ENCODE data around the gene SIX2. TPM values are rescaled to one million over a fixed set of nuclear protein-coding genes. Genes with fewer than 3 reads are reported as not detected.

Gene SIX2
- polyA plus RNA-seq, 6 donors from 2014 or later, result not detected

DNA sequence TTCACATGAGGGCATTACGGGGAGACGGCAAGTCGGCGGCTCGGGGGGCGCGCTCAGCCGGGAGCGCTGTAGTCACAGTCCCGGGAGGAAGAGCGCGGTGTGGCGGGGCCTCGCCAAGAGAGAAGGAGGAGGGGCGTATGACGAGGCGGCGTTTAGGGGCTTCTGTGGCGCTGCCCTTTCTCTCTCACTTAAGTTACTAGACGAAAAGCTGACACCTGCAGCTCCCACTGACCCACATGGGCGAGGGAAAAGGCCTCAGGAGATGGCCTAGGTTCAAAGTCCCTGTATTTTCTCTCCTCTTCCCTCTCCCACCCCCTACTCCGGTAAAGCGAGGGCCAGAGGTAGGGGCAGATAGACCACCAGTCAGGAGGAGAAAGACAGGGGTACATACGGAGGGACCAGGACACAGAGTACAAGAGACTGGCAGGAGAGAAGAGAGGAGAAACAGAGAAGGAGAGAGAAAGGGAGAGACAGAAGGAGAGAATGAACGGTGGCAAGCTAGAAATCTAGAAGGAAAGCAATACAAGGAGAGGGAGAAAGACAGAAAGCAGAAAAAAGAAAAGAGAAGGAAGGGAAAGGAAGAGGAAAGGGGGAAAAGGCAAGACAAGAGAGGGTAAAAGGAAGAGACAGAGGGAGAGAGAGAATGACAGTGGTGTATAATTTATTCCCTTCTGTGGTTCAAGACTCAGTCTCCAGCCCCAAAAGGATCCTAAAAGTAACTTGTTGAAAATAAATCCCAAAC lies 3.8 kb downstream of the SIX2 start:
- peak overlapping the region in 7 of 8 donors; percentile 24 to 91 (median 52) for H3K4me3 Mint-ChIP-seq
- peak overlapping the region in 3 of 6 donors; percentile 21 to 82 (median 23) for H3K27ac Mint-ChIP-seq
- peaks cover 51 to 92% (median 83%) of the 10 kb centered on the region in 3 donors for H3K27me3 Mint-ChIP-seq
- DNase-seq, result no peak
- H3K4me1 Mint-ChIP-seq, result peaks cover 44 to 70% (median 69%) of the 10 kb centered on the region in 3 donors
- H3K36me3 Mint-ChIP-seq, result no peaks in the 10 kb centered on the region
- peaks cover 0 to 3% (median 0%) of the 10 kb centered on the region in 7 donors for H3K9me3 Mint-ChIP-seq
- ATAC-seq (ENCODE audit: low read depth in 2 of 2), result no peak

DNA sequence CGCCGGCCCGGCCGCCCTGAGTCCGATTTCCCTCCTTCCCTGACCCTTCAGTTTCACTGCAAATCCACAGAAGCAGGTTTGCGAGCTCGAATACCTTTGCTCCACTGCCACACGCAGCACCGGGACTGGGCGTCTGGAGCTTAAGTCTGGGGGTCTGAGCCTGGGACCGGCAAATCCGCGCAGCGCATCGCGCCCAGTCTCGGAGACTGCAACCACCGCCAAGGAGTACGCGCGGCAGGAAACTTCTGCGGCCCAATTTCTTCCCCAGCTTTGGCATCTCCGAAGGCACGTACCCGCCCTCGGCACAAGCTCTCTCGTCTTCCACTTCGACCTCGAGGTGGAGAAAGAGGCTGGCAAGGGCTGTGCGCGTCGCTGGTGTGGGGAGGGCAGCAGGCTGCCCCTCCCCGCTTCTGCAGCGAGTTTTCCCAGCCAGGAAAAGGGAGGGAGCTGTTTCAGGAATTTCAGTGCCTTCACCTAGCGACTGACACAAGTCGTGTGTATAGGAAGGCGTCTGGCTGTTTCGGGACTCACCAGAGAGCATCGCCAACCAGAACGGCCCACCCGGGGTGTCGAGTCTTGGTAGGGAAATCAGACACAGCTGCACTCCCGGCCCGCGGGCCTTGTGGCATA lies 4.6 kb downstream of the SIX2 start:
- Mint-ChIP-seq H3K27ac (no peak overlapping the region), H3K9me3 (peaks cover 0 to 3% (median 0%) of the 10 kb centered on the region in 7 donors), H3K4me3 (peak overlapping the region; percentile 37 to 83 (median 64)), H3K36me3 (no peaks in the 10 kb centered on the region), H3K27me3 (peaks cover 57 to 92% (median 80%) of the 10 kb centered on the region in 3 donors), H3K4me1 (peaks cover 38 to 68% (median 61%) of the 10 kb centered on the region in 3 donors)
- DNase-seq (no peak), ATAC-seq (ENCODE audit: low read depth in 2 of 2) (no peak)

DNA sequence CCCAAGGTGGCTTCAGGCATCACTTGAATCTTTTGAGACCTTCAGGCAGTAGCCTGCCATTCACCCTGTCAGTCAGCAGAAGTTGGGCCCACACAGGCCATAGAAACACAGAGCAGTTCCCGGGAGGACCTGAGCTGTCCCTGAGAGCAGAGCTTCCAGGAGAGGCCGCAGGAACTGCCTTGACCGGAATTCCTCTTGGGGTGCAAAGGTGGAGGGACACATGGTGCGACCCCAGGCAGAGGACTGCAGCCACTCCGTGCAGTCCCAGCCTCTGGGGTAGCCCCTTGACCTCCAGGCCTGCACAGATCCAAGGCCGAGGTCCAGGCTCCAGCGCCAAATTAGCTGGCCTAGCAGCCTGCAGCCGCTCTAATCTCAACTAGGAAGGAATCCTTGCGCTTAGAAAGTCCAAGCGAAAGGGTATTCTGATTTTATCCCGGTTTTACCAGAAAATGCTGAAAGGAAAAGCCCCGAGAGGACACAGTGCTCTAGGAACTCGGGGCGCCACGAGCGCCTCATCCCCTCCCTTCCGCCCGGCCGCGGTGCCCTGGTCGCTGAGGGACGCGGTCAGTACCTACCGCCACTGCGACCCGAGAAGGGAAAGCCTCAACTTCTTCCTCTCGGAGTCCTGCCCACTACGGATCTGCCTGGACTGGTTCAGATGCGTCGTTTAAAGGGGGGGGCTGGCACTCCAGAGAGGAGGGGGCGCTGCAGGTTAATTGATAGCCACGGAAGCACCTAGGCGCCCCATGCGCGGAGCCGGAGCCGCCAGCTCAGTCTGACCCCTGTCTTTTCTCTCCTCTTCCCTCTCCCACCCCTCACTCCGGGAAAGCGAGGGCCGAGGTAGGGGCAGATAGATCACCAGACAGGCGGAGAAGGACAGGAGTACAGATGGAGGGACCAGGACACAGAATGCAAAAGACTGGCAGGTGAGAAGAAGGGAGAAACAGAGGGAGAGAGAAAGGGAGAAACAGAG lies 5.4 kb downstream of the SIX2 start:
- Mint-ChIP-seq H3K9me3 (peaks cover 0 to 3% (median 0%) of the 10 kb centered on the region in 7 donors), H3K36me3 (no peaks in the 10 kb centered on the region), H3K27ac (peak overlapping the region in 1 of 6 donors; percentile 45), H3K4me3 (peak overlapping the region; percentile 37 to 83 (median 64)), H3K27me3 (peaks cover 64 to 94% (median 81%) of the 10 kb centered on the region in 3 donors), H3K4me1 (peaks cover 33 to 64% (median 56%) of the 10 kb centered on the region in 3 donors)
- ATAC-seq (ENCODE audit: low read depth in 2 of 2) (no peak), DNase-seq (no peak)

DNA sequence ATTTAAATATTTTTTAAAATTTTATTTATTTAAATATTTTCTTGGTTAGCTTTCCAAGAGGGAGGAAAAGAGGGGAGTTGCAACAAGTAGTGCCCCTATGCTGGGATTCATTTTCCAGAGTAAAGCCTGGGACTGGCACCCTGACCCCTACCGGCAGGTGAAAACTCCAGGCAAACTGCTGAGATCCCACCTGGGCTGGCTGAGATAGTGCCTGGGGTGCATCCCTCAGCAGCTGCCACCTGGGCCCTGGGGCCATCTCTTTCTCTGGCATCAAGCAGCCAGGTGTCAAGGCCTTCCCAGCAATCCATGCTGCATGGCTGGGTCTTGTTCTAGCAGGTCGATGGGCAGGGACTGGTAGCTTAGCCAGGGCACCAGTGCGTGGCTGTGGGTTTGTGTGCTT lies 6.6 kb downstream of the SIX2 start:
- Mint-ChIP-seq H3K4me1 (peaks cover 28 to 54% (median 44%) of the 10 kb centered on the region in 3 donors), H3K9me3 (peaks cover 0 to 5% (median 0%) of the 10 kb centered on the region in 7 donors), H3K4me3 (peak overlapping the region in 3 of 8 donors; percentile 39 to 72 (median 53)), H3K36me3 (no peaks in the 10 kb centered on the region), H3K27ac (peak overlapping the region in 1 of 6 donors; percentile 29), H3K27me3 (peaks cover 63 to 94% (median 84%) of the 10 kb centered on the region in 3 donors)
- no peak for DNase-seq
- ATAC-seq (ENCODE audit: low read depth in 2 of 2), result no peak

DNA sequence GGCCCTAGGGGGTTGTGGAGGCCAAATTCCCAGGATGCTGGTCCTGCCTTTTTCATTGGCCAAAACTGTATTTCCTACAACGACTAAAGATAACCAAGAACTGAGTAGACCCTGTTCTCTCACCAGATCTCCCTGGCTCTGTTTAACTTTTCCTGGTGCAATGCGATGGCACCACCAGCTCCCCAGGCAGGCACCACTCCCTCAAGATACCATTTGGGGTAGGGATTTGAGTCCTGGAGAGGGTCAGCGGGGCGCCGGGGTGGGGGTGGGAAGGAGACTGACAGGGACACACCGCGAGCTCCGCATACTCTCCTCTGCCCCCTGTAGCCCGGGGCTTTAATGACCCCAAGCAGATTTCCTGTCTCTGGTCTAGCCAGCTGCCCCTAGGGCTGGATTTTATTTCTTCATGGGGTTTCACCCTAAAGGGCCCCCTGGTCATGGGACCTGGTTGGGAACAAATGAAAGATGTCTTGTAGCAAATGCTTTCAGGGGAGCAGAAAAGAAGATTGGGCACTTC lies 7.3 kb downstream of the SIX2 start:
- ATAC-seq (ENCODE audit: low read depth in 2 of 2) (no peak), DNase-seq (no peak)
- peaks cover 64 to 96% (median 87%) of the 10 kb centered on the region in 3 donors for H3K27me3 Mint-ChIP-seq
- H3K4me3 Mint-ChIP-seq, result peak overlapping the region; percentile 49 to 84 (median 70)
- H3K9me3 Mint-ChIP-seq, result peaks cover 0 to 9% (median 0%) of the 10 kb centered on the region in 7 donors
- H3K27ac Mint-ChIP-seq, result peak overlapping the region in 1 of 6 donors; percentile 34
- H3K4me1 Mint-ChIP-seq, result peaks cover 26 to 48% (median 43%) of the 10 kb centered on the region in 3 donors
- no peaks in the 10 kb centered on the region for H3K36me3 Mint-ChIP-seq

DNA sequence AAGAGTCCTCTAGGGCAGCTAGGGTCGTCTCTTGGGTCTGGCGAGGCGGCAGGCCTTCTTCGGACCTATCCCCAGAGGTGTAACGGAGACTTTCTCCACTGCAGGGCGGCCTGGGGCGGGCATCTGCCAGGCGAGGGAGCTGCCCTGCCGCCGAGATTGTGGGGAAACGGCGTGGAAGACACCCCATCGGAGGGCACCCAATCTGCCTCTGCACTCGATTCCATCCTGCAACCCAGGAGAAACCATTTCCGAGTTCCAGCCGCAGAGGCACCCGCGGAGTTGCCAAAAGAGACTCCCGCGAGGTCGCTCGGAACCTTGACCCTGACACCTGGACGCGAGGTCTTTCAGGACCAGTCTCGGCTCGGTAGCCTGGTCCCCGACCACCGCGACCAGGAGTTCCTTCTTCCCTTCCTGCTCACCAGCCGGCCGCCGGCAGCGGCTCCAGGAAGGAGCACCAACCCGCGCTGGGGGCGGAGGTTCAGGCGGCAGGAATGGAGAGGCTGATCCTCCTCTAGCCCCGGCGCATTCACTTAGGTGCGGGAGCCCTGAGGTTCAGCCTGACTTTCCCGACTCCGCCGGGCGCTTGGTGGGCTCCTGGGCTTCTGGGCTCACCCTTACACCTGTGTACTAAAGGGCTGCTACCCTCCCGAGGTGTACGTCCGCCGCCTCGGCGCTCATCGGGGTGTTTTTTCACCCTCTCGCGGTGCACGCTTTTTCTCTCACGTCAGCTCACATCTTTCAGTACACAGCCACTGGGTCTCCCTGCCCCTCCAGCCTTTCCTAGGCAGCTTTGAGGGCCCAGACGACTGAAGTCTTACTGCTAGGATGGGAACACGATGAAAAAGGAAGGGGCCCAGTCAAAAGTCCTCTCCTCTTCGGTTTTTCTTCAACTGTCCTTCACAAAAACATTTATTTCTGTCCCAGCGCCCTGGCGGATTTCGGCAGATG lies 8.1 kb downstream of the SIX2 start:
- DNase-seq (no peak), ATAC-seq (ENCODE audit: low read depth in 2 of 2) (peak in 1 of 2 donors; percentile 34)
- peaks cover 0 to 9% (median 0%) of the 10 kb centered on the region in 7 donors for H3K9me3 Mint-ChIP-seq
- H3K27ac Mint-ChIP-seq, result no peak overlapping the region
- H3K36me3 Mint-ChIP-seq, result no peaks in the 10 kb centered on the region
- peaks cover 21 to 41% (median 36%) of the 10 kb centered on the region in 3 donors for H3K4me1 Mint-ChIP-seq
- H3K4me3 Mint-ChIP-seq, result peak overlapping the region; percentile 65 to 84 (median 70)
- H3K27me3 Mint-ChIP-seq, result peaks cover 65 to 96% (median 87%) of the 10 kb centered on the region in 3 donors

DNA sequence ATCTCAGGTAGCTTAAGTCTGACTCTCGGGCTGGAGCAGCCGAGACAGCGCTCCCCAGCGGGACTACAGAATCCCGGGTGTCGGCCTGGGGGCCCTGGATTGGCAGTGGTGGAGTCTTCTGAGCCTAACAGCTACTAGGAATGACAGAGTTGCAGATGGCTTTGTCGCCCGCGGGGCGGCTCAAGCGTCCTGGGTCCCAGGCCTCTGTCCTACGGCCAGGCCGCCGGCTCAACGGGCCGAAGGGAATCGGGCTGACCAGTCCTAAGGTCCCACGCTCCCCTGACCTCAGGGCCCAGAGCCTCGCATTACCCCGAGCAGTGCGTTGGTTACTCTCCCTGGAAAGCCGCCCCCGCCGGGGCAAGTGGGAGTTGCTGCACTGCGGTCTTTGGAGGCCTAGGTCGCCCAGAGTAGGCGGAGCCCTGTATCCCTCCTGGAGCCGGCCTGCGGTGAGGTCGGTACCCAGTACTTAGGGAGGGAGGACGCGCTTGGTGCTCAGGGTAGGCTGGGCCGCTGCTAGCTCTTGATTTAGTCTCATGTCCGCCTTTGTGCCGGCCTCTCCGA lies 8.8 kb downstream of the SIX2 start:
- Mint-ChIP-seq H3K27me3 (peaks cover 67 to 98% (median 86%) of the 10 kb centered on the region in 3 donors), H3K9me3 (peaks cover 0 to 9% (median 0%) of the 10 kb centered on the region in 7 donors), H3K4me3 (peak overlapping the region in 7 of 8 donors; percentile 65 to 79 (median 70)), H3K36me3 (no peaks in the 10 kb centered on the region), H3K4me1 (peaks cover 17 to 36% (median 31%) of the 10 kb centered on the region in 3 donors), H3K27ac (no peak overlapping the region)
- peak in 1 of 2 donors; percentile 32 for ATAC-seq (ENCODE audit: low read depth in 2 of 2)
- no peak for DNase-seq

DNA sequence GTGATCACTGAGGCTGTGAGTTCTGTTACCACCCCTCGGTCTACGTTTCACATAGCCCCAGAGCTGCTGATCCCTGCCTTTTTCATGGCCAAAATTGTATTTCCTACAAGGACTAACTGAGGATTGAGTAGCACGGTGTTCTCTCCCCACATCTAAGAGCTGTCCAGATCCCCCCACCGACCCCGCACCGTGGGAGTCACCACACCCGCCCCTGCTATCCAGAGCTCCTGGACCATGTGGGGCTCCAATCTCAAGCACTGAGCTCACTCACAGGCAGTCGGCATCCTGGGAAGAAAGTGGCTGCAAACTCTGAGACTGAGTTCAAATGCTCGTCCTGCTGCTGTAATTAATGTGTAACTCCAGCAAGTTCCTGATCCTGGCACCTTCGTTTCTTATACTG lies 9.7 kb downstream of the SIX2 start:
- Mint-ChIP-seq H3K27me3 (peaks cover 71 to 95% (median 87%) of the 10 kb centered on the region in 3 donors), H3K4me3 (peak overlapping the region in 3 of 8 donors; percentile 9 to 22 (median 13)), H3K9me3 (peaks cover 0 to 9% (median 0%) of the 10 kb centered on the region in 7 donors), H3K27ac (peak overlapping the region in 1 of 6 donors; percentile 9), H3K36me3 (no peaks in the 10 kb centered on the region), H3K4me1 (peaks cover 15 to 28% (median 25%) of the 10 kb centered on the region in 3 donors)
- DNase-seq, result no peak
- ATAC-seq (ENCODE audit: low read depth in 2 of 2), result no peak

DNA sequence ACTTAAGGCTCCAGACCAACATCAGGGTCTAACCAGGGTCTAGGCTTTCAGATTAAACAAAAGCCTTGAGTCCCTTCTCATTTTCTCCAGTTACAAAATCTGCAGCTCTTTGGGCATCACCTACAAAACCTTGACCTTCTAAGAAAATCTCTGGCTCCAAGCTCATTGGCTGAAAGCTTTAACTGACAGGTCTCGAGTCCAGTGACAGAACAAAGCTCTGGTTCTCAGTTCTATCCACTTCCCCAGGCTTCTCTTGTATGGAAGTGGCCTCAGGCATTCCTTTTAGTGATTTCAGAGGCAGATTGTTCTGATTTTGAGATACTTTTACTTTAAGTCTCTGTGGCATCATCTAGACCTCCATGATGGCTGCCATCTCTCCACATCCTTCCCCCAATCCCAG lies 11.3 kb downstream of the SIX2 start:
- Mint-ChIP-seq H3K4me1 (peaks cover 10 to 20% (median 17%) of the 10 kb centered on the region in 3 donors), H3K27me3 (peaks cover 75 to 95% (median 87%) of the 10 kb centered on the region in 3 donors), H3K27ac (no peak overlapping the region), H3K9me3 (peaks cover 0 to 13% (median 4%) of the 10 kb centered on the region in 7 donors), H3K4me3 (no peak overlapping the region), H3K36me3 (peaks cover 0 to 4% of the 10 kb centered on the region in 2 donors)
- DNase-seq (no peak), ATAC-seq (ENCODE audit: low read depth in 2 of 2) (no peak)

DNA sequence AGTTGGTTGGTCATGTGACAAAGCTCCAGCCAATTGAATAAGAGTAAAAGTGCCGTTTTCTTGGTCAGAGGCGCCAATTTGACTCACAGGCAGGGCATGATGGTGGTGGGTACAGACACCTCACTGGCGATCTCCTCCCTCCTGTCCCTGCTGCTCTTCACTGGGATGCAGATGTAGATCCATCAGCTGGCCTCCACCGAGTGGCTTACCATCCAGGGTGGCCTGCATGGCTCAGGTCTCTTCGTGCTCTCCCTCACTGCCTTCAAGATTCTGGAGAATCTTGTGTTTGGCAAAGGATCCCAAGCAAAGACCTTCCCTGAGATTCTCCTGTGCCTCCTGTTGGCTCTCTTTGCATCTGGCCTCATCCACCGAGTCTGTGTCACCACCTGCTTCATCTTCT lies 12.9 kb downstream of the SIX2 start:
- Mint-ChIP-seq H3K9me3 (peaks cover 0 to 22% (median 16%) of the 10 kb centered on the region in 7 donors), H3K4me3 (no peak overlapping the region), H3K27ac (no peak overlapping the region), H3K27me3 (peaks cover 65 to 89% (median 81%) of the 10 kb centered on the region in 3 donors), H3K36me3 (peaks cover 5 to 10% of the 10 kb centered on the region in 2 donors), H3K4me1 (peaks cover 4 to 11% (median 8%) of the 10 kb centered on the region in 3 donors)
- ATAC-seq (ENCODE audit: low read depth in 2 of 2) (no peak), DNase-seq (no peak)

DNA sequence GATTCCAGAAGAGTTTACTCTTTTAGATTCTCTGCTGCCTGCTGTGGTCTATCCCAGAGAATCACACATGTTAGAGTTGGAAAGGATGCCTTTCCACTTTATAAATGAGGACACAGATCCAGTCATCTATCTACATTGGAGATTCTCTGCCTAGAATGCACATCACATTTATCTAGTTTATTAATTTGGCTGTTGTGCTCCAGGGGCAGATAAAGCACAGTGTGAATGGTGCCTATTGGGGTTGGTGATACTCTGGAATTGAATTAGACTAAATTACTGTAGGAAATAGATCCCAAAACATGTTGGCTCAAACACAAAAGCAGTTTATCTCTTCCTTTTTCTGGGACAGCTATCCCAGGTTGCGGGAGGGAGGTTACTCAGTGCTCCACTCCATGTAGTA lies 14.9 kb downstream of the SIX2 start:
- peaks cover 9 to 26% of the 10 kb centered on the region in 2 donors for H3K36me3 Mint-ChIP-seq
- H3K27me3 Mint-ChIP-seq, result peaks cover 61 to 89% (median 86%) of the 10 kb centered on the region in 3 donors
- H3K4me1 Mint-ChIP-seq, result no peaks in the 10 kb centered on the region
- DNase-seq (no peak), ATAC-seq (ENCODE audit: low read depth in 2 of 2) (no peak)
- no peak overlapping the region for H3K4me3 Mint-ChIP-seq
- H3K9me3 Mint-ChIP-seq, result peaks cover 8 to 32% (median 27%) of the 10 kb centered on the region in 7 donors
- no peak overlapping the region for H3K27ac Mint-ChIP-seq

Data from naive B cell (primary cell).